ENCODE data around the gene CLEC20A. TPM values are rescaled to one million over a fixed set of nuclear protein-coding genes. Genes with fewer than 3 reads are reported as not detected.

The CLEC20A gene

DNA sequence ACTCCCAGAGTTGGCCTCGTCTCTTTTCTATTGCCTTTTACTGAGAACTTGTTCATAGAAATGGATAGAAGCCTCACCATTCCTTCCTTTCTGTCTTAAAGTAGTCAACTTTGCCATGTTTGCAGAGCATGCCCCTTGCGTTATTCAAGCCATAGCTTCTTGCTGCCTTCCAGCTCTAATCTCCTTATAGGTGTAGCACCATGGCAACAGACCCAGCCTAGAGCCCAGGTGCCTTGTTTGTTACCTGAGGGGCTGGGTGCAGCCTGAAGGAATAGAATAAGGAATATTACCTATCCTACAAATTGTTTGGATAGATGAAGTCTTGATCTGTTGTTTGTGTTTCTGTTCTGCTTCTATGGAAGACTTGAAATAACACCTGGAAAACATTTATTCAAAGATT is 59.9 kb downstream of the CLEC20A start:
- WGBS, 2 donors (ENCODE audit: extremely low coverage in 2 of 2, insufficient read length in 2 of 2, insufficient replicate concordance in 1 of 2) = no CpG with 5 or more reads among the region's 2 CpGs
- Histone ChIP-seq H4K91ac (ENCODE audit: low read depth, low read length, poor library complexity) (no peak overlapping the region), H3K79me1 (ENCODE audit: low read depth, low read length) (no peaks in the 10 kb centered on the region), H4K8ac (ENCODE audit: low read depth, low read length) (no peak overlapping the region), H3K36me3 (replicated peaks in 1 of 2; ENCODE audit: control insufficient read depth in 2 of 2, insufficient read depth in 2 of 2, low read length in 2 of 2) (peaks cover 3 to 17% of the 10 kb centered on the region in 2 donors), H3K9me3 (replicated peaks in 1 of 2; ENCODE audit: control insufficient read depth in 2 of 2, insufficient read depth in 1 of 2, low read depth in 1 of 2, low read length in 2 of 2) (no peaks in the 10 kb centered on the region), H3K27me3 (ENCODE audit: control insufficient read depth in 3 of 3, insufficient read depth in 3 of 3, low read depth in 1 of 3, low read length in 3 of 3) (no peaks in the 10 kb centered on the region), H3K4ac (ENCODE audit: low read length) (no peak overlapping the region), H2AFZ (ENCODE audit: low read length) (no peak overlapping the region), H3K9ac (ENCODE audit: low read depth, low read length, poor library complexity) (no peak overlapping the region), H3K4me3 (ENCODE audit: low read length in 2 of 2) (no peak overlapping the region), H3K4me1 (ENCODE audit: control insufficient read depth in 2 of 2, insufficient read depth in 1 of 2, low read depth in 1 of 2, low read length in 2 of 2) (peaks cover 0 to 11% of the 10 kb centered on the region in 2 donors), H3K18ac (ENCODE audit: low read length) (no peak overlapping the region), H2BK15ac (ENCODE audit: low read length) (no peak overlapping the region), H2BK12ac (ENCODE audit: low read length) (no peak overlapping the region), H3K27ac (replicated peaks; ENCODE audit: low read length) (no peak overlapping the region), H3K14ac (ENCODE audit: low read length) (no peak overlapping the region), H2BK120ac (ENCODE audit: low read depth, low read length) (no peak overlapping the region), H2BK5ac (ENCODE audit: low read length) (no peak overlapping the region), H3K4me2 (ENCODE audit: insufficient read depth, low read length, poor library complexity, severe bottlenecking) (no peak overlapping the region), H3K23ac (ENCODE audit: low read depth, low read length, poor library complexity) (no peak overlapping the region), H2AK5ac (ENCODE audit: low read depth, low read length) (no peak overlapping the region)
- DNase-seq (ENCODE audit: low spot score) = no peak

- Histone ChIP-seq H2AK5ac (ENCODE audit: low read depth, low read length) (no peak overlapping the region), H2BK5ac (ENCODE audit: low read length) (no peak overlapping the region), H2BK120ac (ENCODE audit: low read depth, low read length) (no peak overlapping the region), H3K9me3 (replicated peaks in 1 of 2; ENCODE audit: control insufficient read depth in 2 of 2, insufficient read depth in 1 of 2, low read depth in 1 of 2, low read length in 2 of 2) (no peaks in the 10 kb centered on the region), H3K4ac (ENCODE audit: low read length) (no peak overlapping the region), H3K27me3 (ENCODE audit: control insufficient read depth in 3 of 3, insufficient read depth in 3 of 3, low read depth in 1 of 3, low read length in 3 of 3) (no peaks in the 10 kb centered on the region), H3K79me1 (ENCODE audit: low read depth, low read length) (no peaks in the 10 kb centered on the region), H2BK15ac (ENCODE audit: low read length) (no peak overlapping the region), H3K4me1 (ENCODE audit: control insufficient read depth in 2 of 2, insufficient read depth in 1 of 2, low read depth in 1 of 2, low read length in 2 of 2) (peaks cover 0 to 11% of the 10 kb centered on the region in 2 donors), H3K14ac (ENCODE audit: low read length) (no peak overlapping the region), H3K4me3 (ENCODE audit: low read length in 2 of 2) (no peak overlapping the region), H3K9ac (ENCODE audit: low read depth, low read length, poor library complexity) (no peak overlapping the region), H3K27ac (replicated peaks; ENCODE audit: low read length) (no peak overlapping the region), H4K91ac (ENCODE audit: low read depth, low read length, poor library complexity) (no peak overlapping the region), H3K36me3 (replicated peaks in 1 of 2; ENCODE audit: control insufficient read depth in 2 of 2, insufficient read depth in 2 of 2, low read length in 2 of 2) (no peaks in the 10 kb centered on the region), H3K18ac (ENCODE audit: low read length) (no peak overlapping the region), H3K23ac (ENCODE audit: low read depth, low read length, poor library complexity) (no peak overlapping the region), H2AFZ (ENCODE audit: low read length) (no peak overlapping the region), H2BK12ac (ENCODE audit: low read length) (no peak overlapping the region), H3K4me2 (ENCODE audit: insufficient read depth, low read length, poor library complexity, severe bottlenecking) (no peak overlapping the region), H4K8ac (ENCODE audit: low read depth, low read length) (no peak overlapping the region)
- no peak for DNase-seq (ENCODE audit: low spot score)
Observed at GRCh38 chr1:178434899-178435435, 61.8 kb downstream of the CLEC20A start.

GRCh38 chr1:178434360-178434759 is 62.4 kb downstream of the CLEC20A start:
- H2BK5ac ChIP-seq (ENCODE audit: low read length) = no peak overlapping the region
- no peaks in the 10 kb centered on the region for H3K36me3 ChIP-seq (replicated peaks in 1 of 2; ENCODE audit: control insufficient read depth in 2 of 2, insufficient read depth in 2 of 2, low read length in 2 of 2)
- H3K9me3 ChIP-seq (replicated peaks in 1 of 2; ENCODE audit: control insufficient read depth in 2 of 2, insufficient read depth in 1 of 2, low read depth in 1 of 2, low read length in 2 of 2) = no peaks in the 10 kb centered on the region
- no peaks in the 10 kb centered on the region for H3K27me3 ChIP-seq (ENCODE audit: control insufficient read depth in 3 of 3, insufficient read depth in 3 of 3, low read depth in 1 of 3, low read length in 3 of 3)
- DNase-seq (ENCODE audit: low spot score) = no peak
- no CpG with 5 or more reads among the region's 1 CpG for WGBS, 2 donors (ENCODE audit: extremely low coverage in 2 of 2, insufficient read length in 2 of 2, insufficient replicate concordance in 1 of 2)
- H3K4me1 ChIP-seq (ENCODE audit: control insufficient read depth in 2 of 2, insufficient read depth in 1 of 2, low read depth in 1 of 2, low read length in 2 of 2) = peaks cover 0 to 10% of the 10 kb centered on the region in 2 donors
- no peak overlapping the region for H3K4ac ChIP-seq (ENCODE audit: low read length)
- H3K14ac ChIP-seq (ENCODE audit: low read length) = no peak overlapping the region
- H2AFZ ChIP-seq (ENCODE audit: low read length) = no peak overlapping the region
- H2BK120ac ChIP-seq (ENCODE audit: low read depth, low read length) = no peak overlapping the region
- H2AK5ac ChIP-seq (ENCODE audit: low read depth, low read length) = no peak overlapping the region
- no peak overlapping the region for H3K27ac ChIP-seq (replicated peaks; ENCODE audit: low read length)
- no peak overlapping the region for H2BK15ac ChIP-seq (ENCODE audit: low read length)
- no peak overlapping the region for H3K18ac ChIP-seq (ENCODE audit: low read length)
- no peak overlapping the region for H3K4me2 ChIP-seq (ENCODE audit: insufficient read depth, low read length, poor library complexity, severe bottlenecking)
- H3K4me3 ChIP-seq (ENCODE audit: low read length in 2 of 2) = no peak overlapping the region
- no peaks in the 10 kb centered on the region for H3K79me1 ChIP-seq (ENCODE audit: low read depth, low read length)
- H3K23ac ChIP-seq (ENCODE audit: low read depth, low read length, poor library complexity) = no peak overlapping the region
- H4K91ac ChIP-seq (ENCODE audit: low read depth, low read length, poor library complexity) = no peak overlapping the region
- H2BK12ac ChIP-seq (ENCODE audit: low read length) = no peak overlapping the region
- H3K9ac ChIP-seq (ENCODE audit: low read depth, low read length, poor library complexity) = no peak overlapping the region
- no peak overlapping the region for H4K8ac ChIP-seq (ENCODE audit: low read depth, low read length)

Small RNA genes within 50 kb of the gene (small RNA-seq; reads per million reads assigned to genes)
- not detected for gene RF00017 (ENCODE audit: insufficient read depth)

Data from neuronal stem cell (in vitro differentiated cells).